ENCODE results near the gene COQ10B. TPM values are rescaled to one million over a fixed set of nuclear protein-coding genes. Genes with fewer than 3 reads are reported as not detected.

Gene COQ10B
- total RNA-seq, 1 experiment from 2014 or later = 28.8 TPM

DNA sequence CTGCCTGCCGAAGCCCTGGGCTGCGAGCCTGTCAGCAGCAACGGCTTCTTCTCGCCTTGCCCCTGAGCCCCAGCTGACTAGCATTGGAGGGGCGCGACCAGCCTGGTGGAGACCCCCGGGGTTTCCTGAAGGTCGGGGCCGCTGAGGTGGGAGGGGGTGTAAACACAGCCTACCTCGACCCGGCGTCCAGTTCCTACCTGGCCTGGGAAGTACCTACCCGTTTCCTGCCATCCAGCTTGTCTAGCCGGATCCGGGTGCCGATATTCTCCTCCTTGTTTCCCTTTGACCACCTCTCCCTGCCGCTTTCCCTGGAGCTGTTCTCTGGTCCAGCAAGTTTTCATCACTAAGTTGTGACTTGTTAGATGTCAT is 63.0 kb downstream of the COQ10B start:
- Mint-ChIP-seq H3K9me3 (ENCODE audit: low read depth, unreplicated experiment) (peaks cover 3% of the 10 kb centered on the region), H3K27me3 (ENCODE audit: unreplicated experiment) (no peaks in the 10 kb centered on the region), H3K4me1 (ENCODE audit: low read depth, unreplicated experiment) (peaks cover 11% of the 10 kb centered on the region), H3K27ac (ENCODE audit: unreplicated experiment) (peak overlapping the region; percentile 96), H3K4me3 (ENCODE audit: low read depth, unreplicated experiment) (peak overlapping the region; percentile 97), H3K36me3 (ENCODE audit: insufficient read depth, unreplicated experiment) (peaks cover 40% of the 10 kb centered on the region)
- intact Hi-C loops (cut with micrococcal nuclease; ENCODE audit: unreplicated experiment) = loop anchor here (10.0 kb wide), 1 partner anchor 98 kb away; no protein-coding TSS in a partner anchor
- BruUV-seq (replicated peaks) = no TSS peak
- CTCF ChIA-PET = interaction anchor here (1.3 kb wide), 1 partner anchor 17 kb away, joined by 3 read pairs; the partner anchor contains the start of gene HSPD1
- DNase-seq = peak; percentile 40
- TF ChIP-seq, protein P1, sequence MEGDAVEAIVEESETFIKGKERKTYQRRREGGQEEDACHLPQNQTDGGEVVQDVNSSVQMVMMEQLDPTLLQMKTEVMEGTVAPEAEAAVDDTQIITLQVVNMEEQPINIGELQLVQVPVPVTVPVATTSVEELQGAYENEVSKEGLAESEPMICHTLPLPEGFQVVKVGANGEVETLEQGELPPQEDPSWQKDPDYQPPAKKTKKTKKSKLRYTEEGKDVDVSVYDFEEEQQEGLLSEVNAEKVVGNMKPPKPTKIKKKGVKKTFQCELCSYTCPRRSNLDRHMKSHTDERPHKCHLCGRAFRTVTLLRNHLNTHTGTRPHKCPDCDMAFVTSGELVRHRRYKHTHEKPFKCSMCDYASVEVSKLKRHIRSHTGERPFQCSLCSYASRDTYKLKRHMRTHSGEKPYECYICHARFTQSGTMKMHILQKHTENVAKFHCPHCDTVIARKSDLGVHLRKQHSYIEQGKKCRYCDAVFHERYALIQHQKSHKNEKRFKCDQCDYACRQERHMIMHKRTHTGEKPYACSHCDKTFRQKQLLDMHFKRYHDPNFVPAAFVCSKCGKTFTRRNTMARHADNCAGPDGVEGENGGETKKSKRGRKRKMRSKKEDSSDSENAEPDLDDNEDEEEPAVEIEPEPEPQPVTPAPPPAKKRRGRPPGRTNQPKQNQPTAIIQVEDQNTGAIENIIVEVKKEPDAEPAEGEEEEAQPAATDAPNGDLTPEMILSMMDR (IDR thresholded peaks at IDR 0.05; ENCODE audit: unreplicated experiment) = no peak

DNA sequence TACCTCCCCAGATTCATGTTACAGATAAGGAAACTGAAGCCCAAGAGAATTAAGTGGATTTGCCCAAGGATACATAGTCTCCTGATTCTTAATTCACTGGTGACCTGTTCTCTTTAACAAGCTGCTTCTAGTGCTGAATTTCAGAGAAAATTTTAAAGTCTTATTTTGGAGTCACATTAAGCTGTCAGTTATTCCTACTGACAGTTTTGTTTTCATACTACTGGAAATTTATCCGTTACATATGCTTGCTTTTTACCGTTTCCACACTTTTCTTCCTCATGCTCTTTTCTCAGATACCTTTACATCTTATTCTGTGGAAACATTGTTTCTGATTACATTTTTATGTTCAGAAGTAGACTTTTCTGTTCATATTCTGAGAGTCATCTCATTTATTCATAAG is 63.8 kb downstream of the COQ10B start:
- H3K27ac Mint-ChIP-seq (ENCODE audit: unreplicated experiment) = no peak overlapping the region
- no peaks in the 10 kb centered on the region for H3K27me3 Mint-ChIP-seq (ENCODE audit: unreplicated experiment)
- H3K4me3 Mint-ChIP-seq (ENCODE audit: low read depth, unreplicated experiment) = peak overlapping the region; percentile 97
- intact Hi-C loops (cut with micrococcal nuclease; ENCODE audit: unreplicated experiment) = loop anchor here (10.0 kb wide), 1 partner anchor 98 kb away; no protein-coding TSS in a partner anchor
- H3K4me1 Mint-ChIP-seq (ENCODE audit: low read depth, unreplicated experiment) = peaks cover 11% of the 10 kb centered on the region
- CTCF ChIA-PET = interaction anchor here (0.6 kb wide), 1 partner anchor 10 kb away, joined by 3 read pairs; no protein-coding TSS in a partner anchor
- TF ChIP-seq, protein P1 (IDR thresholded peaks at IDR 0.05; ENCODE audit: unreplicated experiment) = no peak
- H3K36me3 Mint-ChIP-seq (ENCODE audit: insufficient read depth, unreplicated experiment) = peaks cover 41% of the 10 kb centered on the region
- no TSS peak for BruUV-seq (replicated peaks)
- no peak for DNase-seq
- peaks cover 3% of the 10 kb centered on the region for H3K9me3 Mint-ChIP-seq (ENCODE audit: low read depth, unreplicated experiment)

Other genes with a start within 250 kb of the COQ10B start
- gene ANKRD44, start 142.8 kb upstream of the COQ10B start, total RNA-seq (2022) = 7.1 and 10.0 TPM in 2 replicates
- 234 and 249 TPM in 2 replicates for gene SF3B1, start 18.5 kb upstream of the COQ10B start, total RNA-seq (2022)
- 700 and 757 TPM in 2 replicates for gene HSPD1, start 46.3 kb downstream of the COQ10B start, total RNA-seq (2022)
- gene HSPE1, start 46.8 kb downstream of the COQ10B start, total RNA-seq (2022) = 380 and 454 TPM in 2 replicates
- gene MOB4, start 62.5 kb downstream of the COQ10B start, total RNA-seq (2022) = 28.3 TPM in 2 replicates
- gene RFTN2, start 222.0 kb downstream of the COQ10B start, total RNA-seq (2022) = 0.05 and 0.24 TPM in 2 replicates